IPS-NIHi7 (cell line): ENCODE measurements around the gene HIRA.

ENCODE experiments used
- DNase-seq: peaks from one replicate; pipeline ENCODE4 v3.0.0; 2012; ENCODE audit warnings: mixed read lengths; ENCODE audit errors: extremely low spot score

The HIRA gene

GRCh38 chr22:19407649-19408606 is 23.6 kb downstream of the HIRA start:
- no peak for DNase-seq

GRCh38 chr22:19406846-19407245 is 24.7 kb downstream of the HIRA start:
- no peak for DNase-seq

DNA sequence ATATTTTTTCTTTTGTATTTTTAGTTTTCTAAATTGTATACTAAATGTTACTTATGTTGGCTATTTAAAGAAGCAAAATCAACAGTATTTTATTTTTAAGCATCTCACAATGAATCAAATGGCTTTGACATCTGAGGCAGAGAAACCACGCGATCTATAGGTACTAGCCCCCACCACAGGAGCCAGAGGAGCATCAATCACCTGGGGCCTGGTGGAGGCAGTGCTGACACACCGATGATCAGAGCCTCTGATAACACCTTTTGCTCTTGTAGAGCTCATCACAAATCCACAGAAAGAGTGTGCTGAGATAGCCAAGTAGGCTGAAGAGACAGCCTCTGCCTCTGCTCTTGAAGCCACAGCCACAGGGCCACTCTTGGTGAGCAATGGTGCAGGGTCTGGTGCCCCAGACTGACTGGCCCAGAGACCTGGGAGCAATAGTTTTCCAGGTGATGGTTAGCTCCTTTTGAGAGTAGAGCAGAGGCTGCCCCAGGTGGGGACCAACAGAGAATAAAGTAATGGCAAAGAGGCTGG is 25.2 kb downstream of the HIRA start:
- DNase-seq, result no peak

- DNase-seq, result no peak
Observed at GRCh38 chr22:19405652-19406051, 25.9 kb downstream of the HIRA start.

DNA sequence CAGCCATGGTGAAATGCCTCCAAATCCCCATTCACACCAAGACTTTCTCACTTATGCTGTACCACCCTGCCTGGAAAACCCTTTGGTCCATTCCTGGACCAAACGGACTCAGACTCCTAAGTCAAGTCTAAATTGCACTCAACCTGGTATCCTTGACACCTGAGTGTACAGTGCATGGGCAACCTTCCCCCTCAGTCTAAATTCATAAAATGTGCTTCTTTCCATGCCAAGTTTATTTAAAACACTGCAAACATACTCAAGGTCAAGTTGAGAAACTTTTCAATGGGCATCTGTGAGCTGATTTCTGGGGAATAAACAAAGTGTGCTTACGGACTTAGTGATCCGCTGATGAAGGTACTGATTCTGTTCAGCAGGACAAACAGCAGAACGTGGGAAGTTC is 26.4 kb downstream of the HIRA start:
- DNase-seq, result no peak

GRCh38 chr22:19404676-19405075 is 26.9 kb downstream of the HIRA start:
- no peak for DNase-seq

DNA sequence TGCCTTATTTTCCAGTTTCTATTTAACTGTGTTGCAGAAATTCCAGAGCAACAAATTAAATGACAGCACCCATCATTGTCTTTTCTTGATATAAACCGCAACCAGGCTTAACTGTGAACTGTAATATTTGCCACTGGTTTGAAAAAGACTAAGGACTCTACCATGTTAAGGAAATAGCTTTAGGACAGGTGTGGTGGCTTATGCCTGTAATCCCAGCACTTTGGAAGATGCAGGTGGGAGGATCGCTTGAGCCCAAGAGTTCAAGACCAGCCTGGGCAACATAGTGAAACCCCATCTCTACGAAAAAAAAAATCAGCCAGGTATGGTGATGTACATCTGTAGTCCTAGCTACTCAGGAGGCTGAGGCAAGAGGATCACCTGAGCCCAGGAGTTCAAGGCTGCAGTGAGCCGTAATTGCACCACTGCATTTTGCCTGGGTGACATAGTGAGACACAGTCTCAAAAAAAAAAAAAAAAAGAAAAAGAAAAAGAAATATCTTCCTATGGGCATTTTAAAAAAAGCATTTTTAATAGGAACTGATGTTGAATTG is 28.8 kb downstream of the HIRA start:
- no peak for DNase-seq

- no peak for DNase-seq
Observed at GRCh38 chr22:19401483-19401882, 30.1 kb downstream of the HIRA start.

GRCh38 chr22:19400881-19401280 is 30.7 kb downstream of the HIRA start:
- no peak for DNase-seq

GRCh38 chr22:19398652-19399051 is 32.9 kb downstream of the HIRA start:
- DNase-seq, result no peak

- no peak for DNase-seq
Observed at GRCh38 chr22:19398206-19398605, 33.3 kb downstream of the HIRA start.

GRCh38 chr22:19397734-19398104 is 33.8 kb downstream of the HIRA start:
- no peak for DNase-seq

- DNase-seq, result no peak
Observed at GRCh38 chr22:19396934-19397733, 34.4 kb downstream of the HIRA start.

GRCh38 chr22:19396561-19396933 is 35.0 kb downstream of the HIRA start:
- DNase-seq, result no peak

GRCh38 chr22:19395276-19395675 is 36.3 kb downstream of the HIRA start:
- DNase-seq, result no peak

- DNase-seq, result no peak
Observed at GRCh38 chr22:19394274-19395050, 37.1 kb downstream of the HIRA start.

DNA sequence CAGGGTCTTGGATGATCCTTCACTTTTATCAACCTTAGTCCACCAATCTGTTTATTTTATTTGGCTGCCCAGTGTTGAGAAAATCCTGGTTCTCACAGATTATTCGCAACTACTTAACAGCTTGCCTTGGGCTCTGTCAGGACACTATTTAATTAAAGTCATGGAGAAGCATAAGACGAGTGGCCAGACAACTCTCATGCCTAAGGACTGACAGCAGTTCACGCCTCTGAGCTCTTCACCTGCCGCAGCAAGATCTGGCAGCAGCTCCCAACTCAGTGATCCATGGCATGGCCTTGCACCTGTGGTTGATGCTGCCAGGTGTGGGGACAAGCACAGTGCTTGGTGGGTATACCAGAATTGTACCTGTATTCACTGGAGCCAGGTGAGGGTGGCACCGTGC is 37.8 kb downstream of the HIRA start:
- no peak for DNase-seq

DNA sequence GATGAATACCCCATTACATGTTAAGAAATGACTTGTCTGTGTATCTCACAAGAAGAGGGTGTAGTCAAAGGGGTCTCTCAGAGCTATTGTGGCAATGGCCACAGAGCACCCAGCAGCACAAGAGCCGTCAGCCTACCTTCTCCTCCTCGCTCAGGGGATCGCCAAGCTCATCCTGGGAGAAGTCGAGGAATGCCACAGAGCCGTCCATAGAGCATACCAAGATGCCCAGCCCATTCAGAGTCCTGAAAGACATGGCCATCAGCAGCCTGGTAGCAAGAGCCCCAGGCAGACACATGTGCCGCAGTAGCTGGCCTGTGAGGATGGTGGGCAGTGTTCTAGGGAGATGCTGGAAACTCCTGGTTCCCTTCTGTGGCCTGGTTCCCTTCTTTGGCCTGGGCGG is 44.0 kb downstream of the HIRA start:
- DNase-seq, result no peak

- DNase-seq, result no peak
Observed at GRCh38 chr22:19387038-19387437, 44.5 kb downstream of the HIRA start.

DNA sequence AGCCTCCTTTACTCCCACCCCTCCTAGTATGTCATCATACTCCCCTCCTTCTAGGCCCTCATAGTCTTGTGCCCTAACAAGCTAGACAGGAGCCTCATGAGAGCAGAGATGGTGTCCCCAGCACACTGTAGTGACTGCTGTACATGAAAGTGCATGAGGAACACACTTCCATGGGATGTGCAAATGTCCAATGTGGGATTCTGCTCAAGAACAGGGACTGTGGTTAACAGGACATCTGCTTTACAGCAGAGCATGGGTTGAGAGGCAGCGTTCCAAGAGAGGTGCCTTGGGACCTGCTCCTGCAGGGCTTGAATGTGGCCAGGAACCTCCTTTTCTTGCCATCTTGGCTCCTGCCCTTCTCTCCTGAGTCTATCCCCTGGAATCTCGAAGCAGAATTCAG is 45.3 kb downstream of the HIRA start:
- DNase-seq, result no peak

DNA sequence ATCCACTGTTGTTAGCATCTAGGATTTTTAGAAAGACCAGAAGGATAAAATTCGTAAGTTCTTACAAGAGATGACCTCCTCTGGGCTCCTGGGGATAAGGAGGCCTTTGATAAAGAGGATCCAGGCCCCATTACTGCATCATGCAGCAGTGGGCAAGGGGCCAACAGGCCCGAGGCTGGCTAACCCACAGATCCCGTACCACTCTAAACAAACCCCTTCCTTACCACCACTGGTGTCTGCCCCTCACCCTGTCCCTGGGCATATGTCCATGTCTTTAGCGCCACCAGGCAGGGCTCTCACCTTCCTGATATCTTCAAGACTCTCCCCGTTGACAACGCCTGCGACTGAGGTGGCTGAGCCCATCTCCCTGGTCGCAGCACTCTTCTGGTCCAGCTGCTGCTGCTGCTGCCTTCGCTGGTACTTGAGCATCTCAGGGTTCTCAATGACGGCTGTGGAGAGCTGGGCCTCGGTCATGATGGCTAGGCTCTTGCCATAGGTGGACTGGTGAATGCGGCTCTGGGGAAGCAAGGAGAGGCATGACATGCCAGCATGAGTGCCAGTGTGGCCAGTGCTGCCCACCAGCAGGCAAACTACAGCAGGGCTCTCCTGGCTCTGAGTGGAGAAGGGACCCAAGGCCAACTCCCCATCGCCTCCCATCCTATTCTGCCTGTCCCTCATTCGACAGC is 46.2 kb downstream of the HIRA start:
- no peak for DNase-seq
